GM23338 (cell line): ENCODE results near the gene EIF2A.

ENCODE experiments used
- CREB1 ChIP-seq: fragments of 250-450 bp; sonication (Bioruptor Pico); IDR thresholded peaks from 2 replicates; pipeline ENCODE4 v1.5.0; 2020; ENCODE audit warnings: low read depth, mild to moderate bottlenecking, moderate library complexity
- EZH2 ChIP-seq: fragments of 200-600 bp; sonication (generic); IDR thresholded peaks from one replicate; pipeline ENCODE4 v1.8.0; 2017; ENCODE audit warnings: antibody characterized with exemption, mild to moderate bottlenecking, low read depth; ENCODE audit not compliant: unreplicated experiment
- JUNB ChIP-seq: IDR thresholded peaks from one replicate; pipeline ENCODE4 v1.6.1; 2016; ENCODE audit warnings: antibody characterized with exemption; ENCODE audit not compliant: unreplicated experiment
- ZNF331 ChIP-seq: fragments of 250-450 bp; sonication (Bioruptor Pico); IDR thresholded peaks from 2 replicates; pipeline ENCODE4 v1.5.0; 2020; ENCODE audit warnings: low read depth, mild to moderate bottlenecking, moderate library complexity
- TF ChIP-seq, protein P1 (sequence below), 2 experiments: fragments of 200-600 bp in 1 of 2; sonication (generic) in 1 of 2; conservative IDR thresholded peaks; 2 replicates each; pipeline versions ENCODE4 v1.5.1 to v1.6.1; 2016 to 2017; ENCODE audit warnings: antibody characterized with exemption in 2 of 2, low read depth in 2 of 2, mild to moderate bottlenecking in 2 of 2, moderate library complexity in 1 of 2

DNA sequence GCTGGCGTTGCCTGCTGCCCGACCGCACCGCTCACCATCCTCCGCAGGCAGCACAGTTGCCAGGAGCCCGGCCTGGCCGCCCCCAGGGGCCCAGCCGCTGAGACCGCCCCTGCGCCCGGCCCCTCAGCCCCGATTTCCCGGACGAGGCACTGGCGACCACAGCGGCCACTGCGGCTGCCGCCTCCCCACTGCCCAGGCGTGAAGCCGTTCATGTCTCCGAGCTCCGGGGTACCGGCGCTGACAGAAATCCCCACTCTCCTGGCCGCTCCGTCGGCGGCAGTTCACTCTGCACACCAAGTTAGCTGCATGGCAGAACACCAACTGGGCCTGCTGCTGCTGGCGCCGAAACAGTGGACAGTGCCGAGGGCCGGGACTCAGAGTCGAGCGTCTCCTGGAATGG, 65.1 kb downstream of the EIF2A start:
- TF ChIP-seq, protein P1, sequence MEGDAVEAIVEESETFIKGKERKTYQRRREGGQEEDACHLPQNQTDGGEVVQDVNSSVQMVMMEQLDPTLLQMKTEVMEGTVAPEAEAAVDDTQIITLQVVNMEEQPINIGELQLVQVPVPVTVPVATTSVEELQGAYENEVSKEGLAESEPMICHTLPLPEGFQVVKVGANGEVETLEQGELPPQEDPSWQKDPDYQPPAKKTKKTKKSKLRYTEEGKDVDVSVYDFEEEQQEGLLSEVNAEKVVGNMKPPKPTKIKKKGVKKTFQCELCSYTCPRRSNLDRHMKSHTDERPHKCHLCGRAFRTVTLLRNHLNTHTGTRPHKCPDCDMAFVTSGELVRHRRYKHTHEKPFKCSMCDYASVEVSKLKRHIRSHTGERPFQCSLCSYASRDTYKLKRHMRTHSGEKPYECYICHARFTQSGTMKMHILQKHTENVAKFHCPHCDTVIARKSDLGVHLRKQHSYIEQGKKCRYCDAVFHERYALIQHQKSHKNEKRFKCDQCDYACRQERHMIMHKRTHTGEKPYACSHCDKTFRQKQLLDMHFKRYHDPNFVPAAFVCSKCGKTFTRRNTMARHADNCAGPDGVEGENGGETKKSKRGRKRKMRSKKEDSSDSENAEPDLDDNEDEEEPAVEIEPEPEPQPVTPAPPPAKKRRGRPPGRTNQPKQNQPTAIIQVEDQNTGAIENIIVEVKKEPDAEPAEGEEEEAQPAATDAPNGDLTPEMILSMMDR (conservative IDR thresholded peaks at IDR 0.05; ENCODE audit: low read depth in 2 of 2): no peak
- TF ChIP-seq CREB1 (CRISPR knock-in tag) (no peak), ZNF331 (no peak), JUNB (no peak), EZH2 (no peak)
